AG09319 (cell line): ENCODE results near the gene COL23A1.

ENCODE experiments used
- DNase-seq: peaks from one replicate; pipeline ENCODE4 v3.0.0-alpha.2; 2010; ENCODE audit warnings: low read depth; ENCODE audit errors: extremely low read depth
- CTCF ChIP-seq: IDR thresholded peaks from 2 replicates; pipeline ENCODE4 v1.5.1; 2011; ENCODE audit warnings: low read depth, mild to moderate bottlenecking, inconsistent platforms, low read length, moderate library complexity

Gene COL23A1

DNA sequence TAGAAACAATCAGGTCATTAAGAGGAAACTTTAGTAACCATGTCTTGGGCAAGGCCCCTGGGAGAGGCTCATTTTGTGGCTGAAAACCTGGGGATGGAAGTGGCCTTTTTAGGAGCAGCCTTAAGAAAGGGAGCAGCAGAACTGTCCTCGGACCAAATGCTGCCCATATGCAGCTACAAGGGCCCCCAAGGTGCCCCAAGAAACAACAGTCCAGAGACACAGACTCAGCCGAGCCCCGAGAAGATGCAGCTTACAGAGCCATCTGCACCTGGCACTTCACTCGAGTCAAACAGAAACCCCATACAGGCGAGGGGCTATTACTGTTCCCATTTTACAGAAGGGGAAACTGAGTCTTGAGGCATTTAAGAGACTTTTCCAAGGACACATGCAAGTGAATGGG, 58.0 kb downstream of the COL23A1 start:
- no peak for TF ChIP-seq CTCF
- DNase-seq: no peak

DNA sequence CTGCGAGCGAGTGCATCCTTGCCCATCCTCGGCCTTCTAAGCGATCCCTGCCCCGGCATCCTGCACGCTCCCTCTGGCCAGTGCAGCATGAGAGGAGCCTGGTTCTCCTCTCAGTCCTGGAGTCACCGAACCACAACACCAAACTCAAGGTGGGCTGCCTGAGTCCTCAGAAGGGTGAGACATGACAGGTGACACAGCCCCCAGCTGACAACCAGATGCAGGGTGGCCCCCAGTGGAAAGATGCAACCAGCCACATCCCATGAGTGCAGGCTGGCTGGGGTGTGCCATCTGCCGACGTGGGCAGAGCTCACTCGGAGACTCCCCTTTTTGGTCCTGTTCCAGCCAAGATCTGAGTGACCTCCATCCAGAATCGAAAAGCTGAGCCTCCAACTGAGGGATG, 58.4 kb downstream of the COL23A1 start:
- DNase-seq: no peak
- TF ChIP-seq CTCF: no peak

DNA sequence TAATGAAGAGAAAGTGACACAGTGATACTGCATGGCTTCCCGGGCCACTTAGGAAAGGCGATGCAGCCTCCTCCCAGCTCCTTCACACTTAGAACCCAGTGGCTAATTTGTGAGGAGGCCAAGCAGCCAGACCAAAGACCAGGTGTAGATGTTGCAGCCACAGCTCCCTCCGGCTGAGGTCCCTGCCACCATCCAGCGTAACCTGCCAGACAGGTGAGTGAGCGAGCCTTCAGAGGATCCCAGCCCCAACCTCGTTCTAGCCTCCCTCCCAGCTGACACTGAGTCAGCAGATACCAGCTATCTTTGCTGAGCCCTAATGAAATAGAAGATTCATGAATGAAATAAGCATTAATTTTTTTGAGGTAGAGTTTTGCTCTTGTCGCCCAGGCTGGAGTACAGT, 59.7 kb downstream of the COL23A1 start:
- TF ChIP-seq CTCF: no peak
- no peak for DNase-seq

DNA sequence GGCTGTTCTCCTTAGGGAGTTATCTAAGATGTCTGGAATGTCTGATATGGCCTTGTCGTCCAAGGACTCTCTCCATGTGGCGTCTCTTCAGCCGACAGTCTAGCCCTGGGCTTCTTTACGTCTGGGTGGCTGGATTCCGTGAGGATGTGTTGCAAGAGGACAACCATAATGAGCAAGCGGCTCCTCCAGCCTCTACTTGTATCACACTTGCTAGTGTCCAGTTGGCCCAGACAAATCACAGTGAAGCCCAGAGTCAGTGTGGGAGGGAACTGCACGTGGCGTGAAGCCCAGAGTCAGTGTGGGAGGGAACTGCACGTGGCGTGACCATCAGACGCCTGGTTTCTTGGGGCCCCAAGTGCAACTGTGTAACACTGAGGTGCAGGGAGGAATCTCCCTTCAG, 61.1 kb downstream of the COL23A1 start:
- no peak for TF ChIP-seq CTCF
- no peak for DNase-seq

- no peak for DNase-seq
- TF ChIP-seq CTCF: no peak
These were observed 62.5 kb downstream of the COL23A1 start for GRCh38 chr5:178527458-178528307.

DNA sequence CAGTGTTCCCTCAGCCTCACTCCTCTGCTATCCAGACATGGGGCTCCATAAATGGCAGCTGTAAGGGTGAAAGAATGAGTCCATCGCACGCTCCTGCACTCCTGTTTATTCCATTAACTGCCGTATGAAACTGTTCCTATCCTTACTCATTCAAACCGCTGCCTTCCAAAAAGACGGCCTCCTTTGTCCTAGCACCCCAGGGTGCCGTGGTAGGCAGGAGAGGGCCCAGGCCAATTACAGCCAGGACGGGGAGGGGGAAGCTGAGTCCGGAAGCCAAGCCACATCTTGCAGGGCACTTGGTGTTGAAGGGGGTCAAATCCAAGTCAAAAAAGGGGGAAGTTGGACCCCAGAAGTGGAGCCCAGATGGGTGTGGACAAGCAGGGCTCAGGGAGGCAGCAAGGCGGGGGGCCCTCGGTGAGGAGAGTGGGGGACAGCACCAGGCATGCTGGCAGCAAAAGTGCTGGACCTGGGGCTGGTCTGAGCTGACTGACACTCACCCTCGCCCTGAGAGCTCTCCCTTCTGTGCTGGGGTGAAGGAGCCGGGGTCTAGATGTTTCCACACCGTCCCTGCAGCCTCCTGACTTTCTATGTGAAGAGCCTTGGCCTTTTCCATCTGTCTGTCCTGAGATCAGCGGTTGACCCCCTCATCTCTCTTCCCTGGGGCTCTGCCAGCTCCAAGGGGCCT, 63.3 kb downstream of the COL23A1 start:
- no peak for DNase-seq
- no peak for TF ChIP-seq CTCF

DNA sequence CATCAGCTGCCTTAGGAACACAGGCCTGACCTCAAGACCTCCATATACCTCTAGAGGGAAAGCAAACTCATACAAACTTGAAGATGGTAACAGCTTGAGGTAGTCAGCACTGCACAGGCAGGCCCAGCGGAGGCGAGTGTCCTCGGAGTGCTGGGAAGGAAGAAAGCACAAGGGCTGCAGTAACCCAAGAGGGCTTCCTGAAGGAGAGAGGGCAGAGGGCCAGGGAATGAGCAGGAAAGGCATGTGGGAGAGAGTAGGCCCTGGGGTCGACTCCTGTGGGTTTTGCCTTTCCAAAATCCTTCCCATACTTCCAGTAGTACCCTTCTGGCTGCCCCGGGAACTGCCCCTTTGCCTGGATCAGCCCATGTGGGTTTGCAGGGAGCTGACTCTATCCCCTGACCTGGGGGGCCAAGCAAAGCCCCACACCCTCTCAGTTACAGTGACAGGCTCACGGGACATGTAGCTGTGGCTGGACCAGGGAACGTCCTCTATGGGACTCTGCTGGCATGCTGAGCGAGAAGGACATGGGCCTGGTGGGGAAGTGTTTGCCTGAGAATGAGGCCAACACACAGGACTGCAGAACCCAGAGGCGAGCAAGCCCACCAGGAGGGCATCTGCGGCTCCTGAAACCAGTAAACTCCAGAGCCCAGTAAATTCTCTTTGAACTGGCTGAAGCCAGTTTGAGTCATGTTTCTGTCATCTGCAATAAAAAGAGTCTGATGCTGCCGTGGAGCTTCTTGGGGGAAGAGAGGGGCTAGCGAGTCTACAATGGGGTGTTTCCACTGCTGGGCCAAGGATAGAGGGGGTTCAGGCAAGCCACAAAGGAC, 64.1 kb downstream of the COL23A1 start:
- no peak for DNase-seq
- TF ChIP-seq CTCF: no peak
